ENCODE data around the gene ABCB1. TPM values are rescaled to one million over a fixed set of nuclear protein-coding genes. Genes with fewer than 3 reads are reported as not detected.

Gene ABCB1
- total and polyA plus RNA-seq, 2 of the 13 experiments (the other 11 are each of a cell fraction or from before 2014, with no cell fraction given) = 42.8 to 52.6 TPM

- TF ChIP-seq ELF1 (CRISPR knock-in tag; IDR thresholded peaks at IDR 0.05) = no peak; the same call in 1 of the 2 replicates
- TF ChIP-seq ATF7-NPFF (CRISPR knock-in tag; IDR thresholded peaks at IDR 0.05; ENCODE audit: low read depth) = peak; percentile 70; the same call in 1 of the 2 replicates
- no peak for TF ChIP-seq TRAFD1 (CRISPR knock-in tag; IDR thresholded peaks at IDR 0.05; ENCODE audit: borderline replicate concordance)
- no peak for TF ChIP-seq ZNF740 (CRISPR knock-in tag; IDR thresholded peaks at IDR 0.05)
- no peak for TF ChIP-seq ATF2 (CRISPR knock-in tag; IDR thresholded peaks at IDR 0.05)
- TF ChIP-seq NFYC (CRISPR knock-in tag; IDR thresholded peaks at IDR 0.05) = no peak
- TF ChIP-seq ZNF75D (CRISPR knock-in tag; IDR thresholded peaks at IDR 0.05; ENCODE audit: borderline replicate concordance) = no peak
- TF ChIP-seq NR2F2 (IDR thresholded peaks at IDR 0.05; ENCODE audit: borderline replicate concordance, low read depth) = no peak
- no peak for TF ChIP-seq FOXP4 (CRISPR knock-in tag; IDR thresholded peaks at IDR 0.05)
- TF ChIP-seq HMGXB4 (CRISPR knock-in tag; IDR thresholded peaks at IDR 0.05; ENCODE audit: borderline replicate concordance in 1 of 2, low read depth in 1 of 2) = peak in 1 of 2 experiments; percentile 45; a peak in 2 of 4 replicates
- peak; percentile 37 for TF ChIP-seq HNRNPLL (IDR thresholded peaks at IDR 0.05; ENCODE audit: low read depth, low read length, poor library complexity, severe bottlenecking)
- TF ChIP-seq EED (CRISPR knock-in tag; IDR thresholded peaks at IDR 0.05) = no peak
- no peak for TF ChIP-seq ZNF644 (CRISPR knock-in tag; IDR thresholded peaks at IDR 0.05; ENCODE audit: low read depth)
- TF ChIP-seq ZSCAN5A (CRISPR knock-in tag; IDR thresholded peaks at IDR 0.05; ENCODE audit: borderline replicate concordance) = 0 out of 2 replicates have a peak, but pooled peaks have one; percentile 69
- TF ChIP-seq GFI1 (CRISPR knock-in tag; IDR thresholded peaks at IDR 0.05; ENCODE audit: borderline replicate concordance) = no peak
- TF ChIP-seq MTERF4 (CRISPR knock-in tag; IDR thresholded peaks at IDR 0.05) = no peak
Measured at GRCh38 chr7:87475359-87476178, 125.1 kb downstream of the ABCB1 start, which contains the start of gene ABCB4 (continued).
